IMR-90 (cell line): ENCODE results near the gene LMNB1. TPM values are rescaled to one million over a fixed set of nuclear protein-coding genes. Genes with fewer than 3 reads are reported as not detected.

ENCODE experiments used
- ATAC-seq: fragments of 200-7000 bp; cut with Tn5 transposase; 2 replicates; pipeline ENCODE4 v1.9.1; 2020; ENCODE audit warnings: low read depth, mild to moderate bottlenecking, moderate library complexity
- BruUV-seq: library from RNA; stranded (reverse); fragments of 400-500 nt; replicated peaks from 2 replicates; lab custom pipeline; 2021; lab: Mats Ljungman, UMichigan
- CTCF ChIA-PET: fragments of 300-600 bp; formaldehyde crosslinking; extraction: SDS; loops from one replicate; lab custom pipeline; 2021; ENCODE audit warnings: antibody characterized with exemption; lab: Yijun Ruan, JAX
- POLR2A ChIA-PET: fragments of 300-600 bp; sonication (Branson Sonifier 250); formaldehyde crosslinking; loops from one replicate; lab custom pipeline; 2022; ENCODE audit warnings: antibody characterized with exemption; ENCODE audit not compliant: unreplicated experiment; lab: Charles Lee
- DNase-seq: peaks from one replicate; pipeline ENCODE4 v3.0.0; 2013
- H2AFZ ChIP-seq: replicated peaks from 2 replicates; pipeline ENCODE3; 2013; ENCODE audit warnings: low read length, mild to moderate bottlenecking; ENCODE audit not compliant: poor library complexity
- H2AK5ac ChIP-seq: 2 replicates; pipeline ENCODE4 v1.6.1; 2013; ENCODE audit warnings: low read depth, low read length, inconsistent platforms
- H2AK9ac ChIP-seq: replicated peaks from 2 replicates; pipeline ENCODE3; 2013; ENCODE audit warnings: mild to moderate bottlenecking, low read depth, low read length, moderate library complexity; ENCODE audit not compliant: poor library complexity
- H2BK120ac ChIP-seq: 2 replicates; pipeline ENCODE4 v1.6.1; 2013; ENCODE audit warnings: low read depth, low read length, inconsistent platforms
- H2BK15ac ChIP-seq: 3 replicates; pipeline ENCODE4 v1.6.1; 2013; ENCODE audit warnings: low read depth, low read length, inconsistent platforms
- H2BK20ac ChIP-seq: 2 replicates; pipeline ENCODE4 v1.6.1; 2013; ENCODE audit warnings: low read depth, mild to moderate bottlenecking, inconsistent platforms, low read length, moderate library complexity
- H2BK5ac ChIP-seq: 2 replicates; pipeline ENCODE4 v1.6.1; 2013; ENCODE audit warnings: mild to moderate bottlenecking, low read depth, low read length, inconsistent platforms; ENCODE audit not compliant: poor library complexity, severe bottlenecking
- H3K14ac ChIP-seq: replicated peaks from 2 replicates; pipeline ENCODE4 v1.6.1; 2013; ENCODE audit warnings: low read depth, low read length, inconsistent platforms
- H3K18ac ChIP-seq: 2 replicates; pipeline ENCODE4 v1.6.1; 2013; ENCODE audit warnings: low read depth, low read length, control low read depth
- H3K23ac ChIP-seq: 2 replicates; pipeline ENCODE4 v1.6.1; 2013; ENCODE audit warnings: low read depth, low read length, inconsistent platforms
- H3K27ac ChIP-seq: 2 replicates; pipeline ENCODE4 v1.5.1; 2013; ENCODE audit warnings: mild to moderate bottlenecking, control low read depth, low read length; ENCODE audit not compliant: insufficient read depth
- H3K27me3 ChIP-seq: 2 replicates; pipeline ENCODE4 v1.6.1; 2013; ENCODE audit warnings: low read length; ENCODE audit not compliant: control insufficient read depth, insufficient read depth
- H3K36me3 ChIP-seq: 2 replicates; pipeline ENCODE4 v1.6.1; 2013; ENCODE audit warnings: low read length, mixed read lengths; ENCODE audit not compliant: control insufficient read depth, insufficient read depth
- H3K4ac ChIP-seq: 2 replicates; pipeline ENCODE4 v1.6.1; 2013; ENCODE audit warnings: low read depth, low read length, inconsistent platforms
- H3K4me1 ChIP-seq: 2 replicates; pipeline ENCODE4 v1.6.1; 2013; ENCODE audit warnings: low read length, mixed read lengths; ENCODE audit not compliant: control insufficient read depth, insufficient read depth
- H3K4me2 ChIP-seq: 2 replicates; pipeline ENCODE4 v1.6.1; 2013; ENCODE audit warnings: low read depth, mild to moderate bottlenecking, control low read depth, low read length, moderate library complexity
- H3K4me3 ChIP-seq: 2 replicates; pipeline ENCODE4 v1.5.1; 2013; ENCODE audit warnings: low read depth, mild to moderate bottlenecking, control low read depth, low read length, moderate library complexity; ENCODE audit not compliant: insufficient read depth
- H3K56ac ChIP-seq: 2 replicates; pipeline ENCODE4 v1.6.1; 2013; ENCODE audit warnings: low read length, inconsistent platforms; ENCODE audit not compliant: insufficient read depth; ENCODE audit errors: extremely low read depth
- H3K79me1 ChIP-seq, 2 experiments: 2 replicates each; pipeline ENCODE4 v1.6.1; 2013; ENCODE audit warnings: low read length in 2 of 2, inconsistent platforms in 1 of 2, low read depth in 1 of 2
- H3K9ac ChIP-seq: 2 replicates; pipeline ENCODE4 v1.6.1; 2013; ENCODE audit warnings: low read depth, low read length, control low read depth
- H3K9me1 ChIP-seq: 2 replicates; pipeline ENCODE4 v1.6.1; 2013; ENCODE audit warnings: low read length, inconsistent platforms; ENCODE audit not compliant: insufficient read depth
- H3K9me3 ChIP-seq: 2 replicates; pipeline ENCODE4 v1.6.1; 2013; ENCODE audit warnings: low read length; ENCODE audit not compliant: control insufficient read depth, insufficient read depth
- H4K20me1 ChIP-seq: 2 replicates; pipeline ENCODE4 v1.6.1; 2013; ENCODE audit warnings: low read length, inconsistent platforms; ENCODE audit not compliant: insufficient read depth
- H4K5ac ChIP-seq: 2 replicates; pipeline ENCODE4 v1.6.1; 2013; ENCODE audit warnings: mild to moderate bottlenecking, low read depth, low read length, control low read depth
- H4K8ac ChIP-seq, 2 experiments: 2 replicates each; pipeline ENCODE4 v1.6.1; 2013; ENCODE audit warnings: low read depth in 2 of 2, low read length in 2 of 2, control low read depth in 1 of 2, inconsistent platforms in 1 of 2
- H4K91ac ChIP-seq: 2 replicates; pipeline ENCODE4 v1.6.1; 2013; ENCODE audit warnings: low read depth, low read length, inconsistent platforms; ENCODE audit not compliant: insufficient read depth
- CHD1 ChIP-seq: IDR thresholded peaks from 2 replicates; pipeline ENCODE4 v1.6.1; 2012; ENCODE audit warnings: low read depth, low read length, improper control_type of control experiment
- RCOR1 ChIP-seq: IDR thresholded peaks from 2 replicates; pipeline ENCODE4 v1.6.1; 2012; ENCODE audit warnings: mild to moderate bottlenecking, low read length, improper control_type of control experiment; ENCODE audit not compliant: insufficient replicate concordance
- WGBS, 2 experiments: methylation state at CpG; one replicate each; pipeline versions ENCODE4 v1.1.5 to v1.1.7; 2013; ENCODE audit warnings: missing lambda C conversion rate in 2 of 2; ENCODE audit not compliant: insufficient read length in 1 of 2; ENCODE audit errors: extremely low coverage in 2 of 2; 5-methylcytosine and 5-hydroxymethylcytosine counted together
- dilution Hi-C: fragments of 300-500 bp; cut with HindIII; formaldehyde crosslinking; loops from one replicate; pipeline ENCODE4 v1.14.3; 2018; ENCODE audit warnings: low sequenced_read_pairs; ENCODE audit not compliant: unreplicated experiment
- in situ Hi-C: fragments of 300-500 bp; cut with MboI; formaldehyde crosslinking; loops from 3 replicates; pipeline ENCODE4 v1.14.3; 2019; ENCODE audit warnings: low sequenced_read_pairs, inconsistent platforms, mixed read lengths
- intact Hi-C: fragments of 100-400 bp; cut with micrococcal nuclease; formaldehyde crosslinking; loops from 2 replicates; pipeline ENCODE4 v1.10.0; 2022
- polyA plus RNA-seq, 3 experiments: library from polyadenylated mRNA; depleted of rRNA; stranded (reverse); fragments of >200 nt; gene quantifications; 2 replicates each; pipeline ENCODE4 v1.2.3, GENCODE V29; 2012; ENCODE audit warnings: low replicate concordance in 1 of 3
- total RNA-seq: library from RNA; depleted of rRNA; stranded (reverse); fragments of >200 nt; gene quantifications from 2 replicates; pipeline ENCODE4 v1.2.3, GENCODE V29; 2012
- TF ChIP-seq, protein P1 (sequence below): conservative IDR thresholded peaks from 2 replicates; pipeline ENCODE4 v1.5.1; 2012; ENCODE audit warnings: mild to moderate bottlenecking, low read depth, low read length, improper control_type of control experiment

LMNB1 gene
- total and polyA plus RNA-seq, 2 of the 4 experiments (the other 2 are of a cell fraction), result 36.0 to 53.6 TPM

DNA sequence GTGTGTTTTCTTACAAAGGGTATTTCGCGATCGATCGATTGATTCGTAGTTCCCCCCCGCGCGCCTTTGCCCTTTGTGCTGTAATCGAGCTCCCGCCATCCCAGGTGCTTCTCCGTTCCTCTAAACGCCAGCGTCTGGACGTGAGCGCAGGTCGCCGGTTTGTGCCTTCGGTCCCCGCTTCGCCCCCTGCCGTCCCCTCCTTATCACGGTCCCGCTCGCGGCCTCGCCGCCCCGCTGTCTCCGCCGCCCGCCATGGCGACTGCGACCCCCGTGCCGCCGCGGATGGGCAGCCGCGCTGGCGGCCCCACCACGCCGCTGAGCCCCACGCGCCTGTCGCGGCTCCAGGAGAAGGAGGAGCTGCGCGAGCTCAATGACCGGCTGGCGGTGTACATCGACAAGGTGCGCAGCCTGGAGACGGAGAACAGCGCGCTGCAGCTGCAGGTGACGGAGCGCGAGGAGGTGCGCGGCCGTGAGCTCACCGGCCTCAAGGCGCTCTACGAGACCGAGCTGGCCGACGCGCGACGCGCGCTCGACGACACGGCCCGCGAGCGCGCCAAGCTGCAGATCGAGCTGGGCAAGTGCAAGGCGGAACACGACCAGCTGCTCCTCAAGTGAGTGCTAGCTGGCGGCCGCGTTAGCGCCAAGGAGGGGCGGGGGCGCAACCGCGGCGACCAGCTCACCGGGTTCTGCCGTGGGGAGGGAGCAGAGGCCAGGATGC is 480 bp downstream of the LMNB1 start:
- Histone ChIP-seq H3K23ac (peak overlapping the region; percentile 95), H4K20me1 (peaks cover 7% of the 10 kb centered on the region), H3K36me3 (no peaks in the 10 kb centered on the region), H3K14ac (peak overlapping the region; percentile 94), H3K9me3 (no peaks in the 10 kb centered on the region), H3K27me3 (no peaks in the 10 kb centered on the region), H4K91ac (peak overlapping the region; percentile 91), H3K27ac (peak overlapping the region; percentile 87), H2BK5ac (peak overlapping the region; percentile 83), H3K56ac (peak overlapping the region; percentile 89), H3K4ac (peak overlapping the region; percentile 91), H3K79me1 (peaks cover 0 to 3% of the 10 kb centered on the region in 2 experiments; a peak in 1 of 4 replicates), H3K9me1 (no peaks in the 10 kb centered on the region), H2BK15ac (peak overlapping the region; percentile 67; the same call in 2 of the 3 replicates), H2AK5ac (peak overlapping the region; percentile 92), H4K8ac (peak overlapping the region; percentile 77 to 92; a peak in 3 of 4 replicates), H3K9ac (peak overlapping the region; percentile 84), H2BK20ac (no peak overlapping the region), H4K5ac (no peak overlapping the region; the same call in 1 of the 2 replicates), H2AK9ac (peak overlapping the region; percentile 96), H3K4me3 (peak overlapping the region; percentile 92), H3K18ac (no peak overlapping the region), H3K4me1 (no peaks in the 10 kb centered on the region), H3K4me2 (peak overlapping the region; percentile 78), H2BK120ac (peak overlapping the region; percentile 72), H2AFZ (peak overlapping the region; percentile 99)
- TSS peak; percentile 66 for BruUV-seq
- dilution Hi-C loops, result loop anchor here (25.0 kb wide), 1 partner anchor 115 kb away; no protein-coding TSS in a partner anchor
- POLR2A ChIA-PET, result interaction anchor here (0.6 kb wide), 1 partner anchor 219 kb away, joined by 7 read pairs; no protein-coding TSS in a partner anchor
- CTCF ChIA-PET, result interaction anchor here (1.0 kb wide), 2 partner anchors 9 to 101 kb away, joined by 3 to 6 read pairs; no protein-coding TSS in a partner anchor
- TF ChIP-seq CHD1, result 0 out of 2 replicates have a peak, but pooled peaks have one; percentile 9
- no peak for TF ChIP-seq RCOR1
- TF ChIP-seq, protein P1, sequence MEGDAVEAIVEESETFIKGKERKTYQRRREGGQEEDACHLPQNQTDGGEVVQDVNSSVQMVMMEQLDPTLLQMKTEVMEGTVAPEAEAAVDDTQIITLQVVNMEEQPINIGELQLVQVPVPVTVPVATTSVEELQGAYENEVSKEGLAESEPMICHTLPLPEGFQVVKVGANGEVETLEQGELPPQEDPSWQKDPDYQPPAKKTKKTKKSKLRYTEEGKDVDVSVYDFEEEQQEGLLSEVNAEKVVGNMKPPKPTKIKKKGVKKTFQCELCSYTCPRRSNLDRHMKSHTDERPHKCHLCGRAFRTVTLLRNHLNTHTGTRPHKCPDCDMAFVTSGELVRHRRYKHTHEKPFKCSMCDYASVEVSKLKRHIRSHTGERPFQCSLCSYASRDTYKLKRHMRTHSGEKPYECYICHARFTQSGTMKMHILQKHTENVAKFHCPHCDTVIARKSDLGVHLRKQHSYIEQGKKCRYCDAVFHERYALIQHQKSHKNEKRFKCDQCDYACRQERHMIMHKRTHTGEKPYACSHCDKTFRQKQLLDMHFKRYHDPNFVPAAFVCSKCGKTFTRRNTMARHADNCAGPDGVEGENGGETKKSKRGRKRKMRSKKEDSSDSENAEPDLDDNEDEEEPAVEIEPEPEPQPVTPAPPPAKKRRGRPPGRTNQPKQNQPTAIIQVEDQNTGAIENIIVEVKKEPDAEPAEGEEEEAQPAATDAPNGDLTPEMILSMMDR, result 0 out of 2 replicates have a peak, but pooled peaks have one; percentile 16
- DNase-seq (peak; percentile 61), ATAC-seq (peak; percentile 8)
- WGBS, 2 experiments, result 0% methylated on average over 50 of the region's 93 CpGs; no CpG with 5 or more reads in 1 of the 2 experiments
- intact Hi-C loops, result loop anchor here (5.0 kb wide), 1 partner anchor 180 kb away; the partner anchor contains the start of gene ALDH7A1
- in situ Hi-C loops, result loop anchor here (10.0 kb wide), 1 partner anchor 103 kb away; no protein-coding TSS in a partner anchor
